Measurements from ENCODE around the gene SUGCT. TPM values are rescaled to one million over a fixed set of nuclear protein-coding genes. Genes with fewer than 3 reads are reported as not detected.
"Not testable (repeated sequence)": the region's sequence is repeated elsewhere in the genome, so short reads cannot be mapped to it uniquely, and the experiment has no call there.

Gene SUGCT
- total RNA-seq, 1 donor from 2014 or later: 1.6 TPM

GRCh38 chr7:40204581-40204980 is 69.8 kb downstream of the SUGCT start:
- H3K4me1 Mint-ChIP-seq (ENCODE audit: unreplicated experiment): peaks cover 14% of the 10 kb centered on the region
- no peak for DNase-seq (ENCODE audit: low spot score)
- H3K4me3 Mint-ChIP-seq (ENCODE audit: unreplicated experiment): no peak overlapping the region
- no peak overlapping the region for H3K27ac Mint-ChIP-seq (ENCODE audit: unreplicated experiment)
- H3K27me3 Mint-ChIP-seq (ENCODE audit: unreplicated experiment): no peaks in the 10 kb centered on the region
- no peaks in the 10 kb centered on the region for H3K36me3 Mint-ChIP-seq (ENCODE audit: low read depth, unreplicated experiment)
- no peak for TF ChIP-seq CTCF (IDR thresholded peaks at IDR 0.05; ENCODE audit: unreplicated experiment)
- no peaks in the 10 kb centered on the region for H3K9me3 Mint-ChIP-seq (ENCODE audit: unreplicated experiment)

- H3K27me3 Mint-ChIP-seq (ENCODE audit: unreplicated experiment): no peaks in the 10 kb centered on the region
- TF ChIP-seq CTCF (IDR thresholded peaks at IDR 0.05; ENCODE audit: unreplicated experiment): no peak
- H3K4me3 Mint-ChIP-seq (ENCODE audit: unreplicated experiment): no peak overlapping the region
- H3K27ac Mint-ChIP-seq (ENCODE audit: unreplicated experiment): no peak overlapping the region
- no peak for DNase-seq (ENCODE audit: low spot score)
- peaks cover 2% of the 10 kb centered on the region for H3K4me1 Mint-ChIP-seq (ENCODE audit: unreplicated experiment)
- no peaks in the 10 kb centered on the region for H3K36me3 Mint-ChIP-seq (ENCODE audit: low read depth, unreplicated experiment)
- H3K9me3 Mint-ChIP-seq (ENCODE audit: unreplicated experiment): no peaks in the 10 kb centered on the region
These were observed 71.2 kb downstream of the SUGCT start for GRCh38 chr7:40205992-40206391.

- no peak for TF ChIP-seq CTCF (IDR thresholded peaks at IDR 0.05; ENCODE audit: unreplicated experiment)
- H3K36me3 Mint-ChIP-seq (ENCODE audit: low read depth, unreplicated experiment): no peaks in the 10 kb centered on the region
- H3K9me3 Mint-ChIP-seq (ENCODE audit: unreplicated experiment): no peaks in the 10 kb centered on the region
- H3K4me3 Mint-ChIP-seq (ENCODE audit: unreplicated experiment): no peak overlapping the region
- DNase-seq (ENCODE audit: low spot score): no peak
- peaks cover 3% of the 10 kb centered on the region for H3K27me3 Mint-ChIP-seq (ENCODE audit: unreplicated experiment)
- no peaks in the 10 kb centered on the region for H3K4me1 Mint-ChIP-seq (ENCODE audit: unreplicated experiment)
- H3K27ac Mint-ChIP-seq (ENCODE audit: unreplicated experiment): no peak overlapping the region
These were observed 76.6 kb downstream of the SUGCT start for GRCh38 chr7:40211276-40212003.

GRCh38 chr7:40213291-40213690 is 78.5 kb downstream of the SUGCT start:
- Mint-ChIP-seq H3K9me3 (ENCODE audit: unreplicated experiment) (no peaks in the 10 kb centered on the region), H3K4me3 (ENCODE audit: unreplicated experiment) (no peak overlapping the region), H3K27ac (ENCODE audit: unreplicated experiment) (no peak overlapping the region), H3K27me3 (ENCODE audit: unreplicated experiment) (peaks cover 3% of the 10 kb centered on the region), H3K36me3 (ENCODE audit: low read depth, unreplicated experiment) (no peaks in the 10 kb centered on the region), H3K4me1 (ENCODE audit: unreplicated experiment) (no peaks in the 10 kb centered on the region)
- TF ChIP-seq CTCF (IDR thresholded peaks at IDR 0.05; ENCODE audit: unreplicated experiment): no peak
- no peak for DNase-seq (ENCODE audit: low spot score)

- Mint-ChIP-seq H3K4me1 (ENCODE audit: unreplicated experiment) (no peaks in the 10 kb centered on the region), H3K36me3 (ENCODE audit: low read depth, unreplicated experiment) (no peaks in the 10 kb centered on the region), H3K27ac (ENCODE audit: unreplicated experiment) (no peak overlapping the region), H3K27me3 (ENCODE audit: unreplicated experiment) (peaks cover 3% of the 10 kb centered on the region), H3K4me3 (ENCODE audit: unreplicated experiment) (no peak overlapping the region), H3K9me3 (ENCODE audit: unreplicated experiment) (no peaks in the 10 kb centered on the region)
- TF ChIP-seq CTCF (IDR thresholded peaks at IDR 0.05; ENCODE audit: unreplicated experiment): no peak
- no peak for DNase-seq (ENCODE audit: low spot score)
These were observed 79.1 kb downstream of the SUGCT start for GRCh38 chr7:40213856-40214255.

GRCh38 chr7:40218612-40219011 is 83.8 kb downstream of the SUGCT start:
- not testable (repeated sequence) for H3K27ac Mint-ChIP-seq (ENCODE audit: unreplicated experiment); H3K4me1 Mint-ChIP-seq (ENCODE audit: unreplicated experiment); DNase-seq (ENCODE audit: low spot score); H3K9me3 Mint-ChIP-seq (ENCODE audit: unreplicated experiment); H3K36me3 Mint-ChIP-seq (ENCODE audit: low read depth, unreplicated experiment); H3K4me3 Mint-ChIP-seq (ENCODE audit: unreplicated experiment); H3K27me3 Mint-ChIP-seq (ENCODE audit: unreplicated experiment)

All from endothelial cell (in vitro differentiated cells).